SK-N-SH treated with all-trans-retinoic acid at 6 μM for 48 hours (cell line): ENCODE data around the gene FZR1.

Experiments used
- PPARA ChIP-seq: fragments of 250-450 bp; sonication (Bioruptor Pico); IDR thresholded peaks from 2 replicates; pipeline ENCODE4 v1.5.0; 2020; ENCODE audit warnings: mild to moderate bottlenecking, borderline replicate concordance
- RARB ChIP-seq: fragments of 250-450 bp; sonication (Bioruptor Pico); IDR thresholded peaks from 2 replicates; pipeline ENCODE4 v1.8.0; 2021; ENCODE audit warnings: mild to moderate bottlenecking, moderate library complexity
- ZNF8 ChIP-seq: fragments of 450-650 bp; formaldehyde crosslinking; IDR thresholded peaks from 2 replicates; pipeline ENCODE4 v1.5.0; 2020; ENCODE audit warnings: mild to moderate bottlenecking, moderate library complexity

DNA sequence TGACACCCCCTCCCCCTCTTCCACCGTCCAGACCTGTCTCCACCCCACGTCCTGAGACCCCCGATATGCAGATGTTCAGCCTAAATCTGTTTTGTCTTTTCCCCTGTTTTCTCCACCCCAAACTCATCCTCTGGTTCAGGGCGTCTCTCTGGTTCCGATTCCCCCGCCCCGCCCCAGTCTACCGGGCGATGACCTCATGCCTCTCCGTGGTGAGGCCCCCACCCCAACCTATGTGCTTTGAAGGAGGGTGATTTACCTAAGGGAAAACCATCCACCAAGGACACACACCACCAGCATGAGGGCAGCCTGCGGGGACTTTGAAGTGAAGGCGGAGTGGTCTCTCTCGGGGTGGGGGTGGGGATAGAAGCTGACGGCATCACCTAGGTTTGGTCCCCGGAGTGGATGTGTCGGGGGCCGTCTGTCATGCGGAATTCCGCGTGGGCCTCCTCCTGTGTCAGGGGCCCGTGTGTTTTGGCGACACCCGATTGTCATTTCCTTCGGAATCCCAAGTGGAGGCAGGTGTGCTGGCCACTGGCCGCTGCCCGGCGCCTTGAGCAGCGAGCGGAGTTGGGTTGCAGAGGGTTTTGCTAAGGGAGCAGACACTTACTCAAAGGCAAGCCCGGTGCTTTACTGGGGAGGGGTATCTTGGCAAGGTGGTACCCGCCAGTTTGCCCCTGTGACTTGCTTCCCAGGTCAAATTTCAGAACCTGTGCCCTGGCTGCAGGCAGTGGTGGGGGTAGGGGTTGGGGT, 1.4 kb downstream of the FZR1 start:
- no peak for TF ChIP-seq PPARA (CRISPR knock-in tag)
- no peak for TF ChIP-seq RARB (CRISPR knock-in tag)
- TF ChIP-seq ZNF8 = no peak
